GM19240 (cell line): ENCODE measurements around the gene MYO5B.

Experiments used
- DNase-seq: peaks from one replicate; pipeline ENCODE4 v3.0.0; 2011; ENCODE audit warnings: low spot score; ENCODE audit not compliant: insufficient read length

MYO5B gene

GRCh38 chr18:50152900-50153299 is 42.0 kb downstream of the MYO5B start:
- no peak for DNase-seq

GRCh38 chr18:50151926-50152325 is 43.0 kb downstream of the MYO5B start:
- DNase-seq: no peak

- no peak for DNase-seq
Measured at GRCh38 chr18:50144540-50144939, 50.4 kb downstream of the MYO5B start.

GRCh38 chr18:50143886-50144285 is 51.1 kb downstream of the MYO5B start:
- DNase-seq: no peak

- DNase-seq: no peak
Measured at GRCh38 chr18:50143294-50143693, 51.7 kb downstream of the MYO5B start.

- no peak for DNase-seq
Measured at GRCh38 chr18:50142441-50143120, 52.4 kb downstream of the MYO5B start.

GRCh38 chr18:50138181-50139064 is 56.5 kb downstream of the MYO5B start:
- no peak for DNase-seq

GRCh38 chr18:50135903-50136302 is 59.0 kb downstream of the MYO5B start:
- no peak for DNase-seq

- DNase-seq: no peak
Measured at GRCh38 chr18:50133526-50133925, 61.4 kb downstream of the MYO5B start.

GRCh38 chr18:50131591-50131990 is 63.4 kb downstream of the MYO5B start:
- no peak for DNase-seq

GRCh38 chr18:50128506-50129271 is 66.3 kb downstream of the MYO5B start:
- DNase-seq: no peak

GRCh38 chr18:50127516-50128210 is 67.3 kb downstream of the MYO5B start:
- DNase-seq: no peak

- no peak for DNase-seq
Measured at GRCh38 chr18:50126471-50126870, 68.5 kb downstream of the MYO5B start.

GRCh38 chr18:50125456-50125855 is 69.5 kb downstream of the MYO5B start:
- no peak for DNase-seq

GRCh38 chr18:50119296-50119695 is 75.7 kb downstream of the MYO5B start:
- DNase-seq: no peak

GRCh38 chr18:50117863-50118262 is 77.1 kb downstream of the MYO5B start:
- no peak for DNase-seq

- DNase-seq: no peak
Measured at GRCh38 chr18:50115095-50115494, 79.9 kb downstream of the MYO5B start.

GRCh38 chr18:50114448-50114847 is 80.5 kb downstream of the MYO5B start:
- DNase-seq: no peak

- DNase-seq: no peak
Measured at GRCh38 chr18:50113726-50114125, 81.2 kb downstream of the MYO5B start.

GRCh38 chr18:50111398-50111797 is 83.5 kb downstream of the MYO5B start:
- DNase-seq: no peak

- no peak for DNase-seq
Measured at GRCh38 chr18:50107468-50107977, 87.4 kb downstream of the MYO5B start.
